Measurements from ENCODE around the gene TMEM202.

The TMEM202 gene

GRCh38 chr15:72406936-72407335, 8.8 kb downstream of the TMEM202 start:
- ATAC-seq, result no peak
- TF ChIP-seq ZNF70 (CRISPR knock-in tag; IDR thresholded peaks at IDR 0.05), result no peak
- no peak for TF ChIP-seq GLIS3 (CRISPR knock-in tag; IDR thresholded peaks at IDR 0.05)
- TF ChIP-seq, protein P1, sequence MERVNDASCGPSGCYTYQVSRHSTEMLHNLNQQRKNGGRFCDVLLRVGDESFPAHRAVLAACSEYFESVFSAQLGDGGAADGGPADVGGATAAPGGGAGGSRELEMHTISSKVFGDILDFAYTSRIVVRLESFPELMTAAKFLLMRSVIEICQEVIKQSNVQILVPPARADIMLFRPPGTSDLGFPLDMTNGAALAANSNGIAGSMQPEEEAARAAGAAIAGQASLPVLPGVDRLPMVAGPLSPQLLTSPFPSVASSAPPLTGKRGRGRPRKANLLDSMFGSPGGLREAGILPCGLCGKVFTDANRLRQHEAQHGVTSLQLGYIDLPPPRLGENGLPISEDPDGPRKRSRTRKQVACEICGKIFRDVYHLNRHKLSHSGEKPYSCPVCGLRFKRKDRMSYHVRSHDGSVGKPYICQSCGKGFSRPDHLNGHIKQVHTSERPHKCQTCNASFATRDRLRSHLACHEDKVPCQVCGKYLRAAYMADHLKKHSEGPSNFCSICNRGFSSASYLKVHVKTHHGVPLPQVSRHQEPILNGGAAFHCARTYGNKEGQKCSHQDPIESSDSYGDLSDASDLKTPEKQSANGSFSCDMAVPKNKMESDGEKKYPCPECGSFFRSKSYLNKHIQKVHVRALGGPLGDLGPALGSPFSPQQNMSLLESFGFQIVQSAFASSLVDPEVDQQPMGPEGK (CRISPR knock-in tag; IDR thresholded peaks at IDR 0.05; ENCODE audit: borderline replicate concordance), result no peak
- no peak for TF ChIP-seq OSR1 (CRISPR knock-in tag; IDR thresholded peaks at IDR 0.05)
- no peak for TF ChIP-seq TCF4 (CRISPR knock-in tag; IDR thresholded peaks at IDR 0.05; ENCODE audit: borderline replicate concordance)
- no peak for TF ChIP-seq CSDC2 (CRISPR knock-in tag; IDR thresholded peaks at IDR 0.05)
- TF ChIP-seq ISL1 (CRISPR knock-in tag; IDR thresholded peaks at IDR 0.05), result no peak
- TF ChIP-seq ZNF8 (CRISPR knock-in tag; IDR thresholded peaks at IDR 0.05), result no peak
- TF ChIP-seq, protein P2, sequence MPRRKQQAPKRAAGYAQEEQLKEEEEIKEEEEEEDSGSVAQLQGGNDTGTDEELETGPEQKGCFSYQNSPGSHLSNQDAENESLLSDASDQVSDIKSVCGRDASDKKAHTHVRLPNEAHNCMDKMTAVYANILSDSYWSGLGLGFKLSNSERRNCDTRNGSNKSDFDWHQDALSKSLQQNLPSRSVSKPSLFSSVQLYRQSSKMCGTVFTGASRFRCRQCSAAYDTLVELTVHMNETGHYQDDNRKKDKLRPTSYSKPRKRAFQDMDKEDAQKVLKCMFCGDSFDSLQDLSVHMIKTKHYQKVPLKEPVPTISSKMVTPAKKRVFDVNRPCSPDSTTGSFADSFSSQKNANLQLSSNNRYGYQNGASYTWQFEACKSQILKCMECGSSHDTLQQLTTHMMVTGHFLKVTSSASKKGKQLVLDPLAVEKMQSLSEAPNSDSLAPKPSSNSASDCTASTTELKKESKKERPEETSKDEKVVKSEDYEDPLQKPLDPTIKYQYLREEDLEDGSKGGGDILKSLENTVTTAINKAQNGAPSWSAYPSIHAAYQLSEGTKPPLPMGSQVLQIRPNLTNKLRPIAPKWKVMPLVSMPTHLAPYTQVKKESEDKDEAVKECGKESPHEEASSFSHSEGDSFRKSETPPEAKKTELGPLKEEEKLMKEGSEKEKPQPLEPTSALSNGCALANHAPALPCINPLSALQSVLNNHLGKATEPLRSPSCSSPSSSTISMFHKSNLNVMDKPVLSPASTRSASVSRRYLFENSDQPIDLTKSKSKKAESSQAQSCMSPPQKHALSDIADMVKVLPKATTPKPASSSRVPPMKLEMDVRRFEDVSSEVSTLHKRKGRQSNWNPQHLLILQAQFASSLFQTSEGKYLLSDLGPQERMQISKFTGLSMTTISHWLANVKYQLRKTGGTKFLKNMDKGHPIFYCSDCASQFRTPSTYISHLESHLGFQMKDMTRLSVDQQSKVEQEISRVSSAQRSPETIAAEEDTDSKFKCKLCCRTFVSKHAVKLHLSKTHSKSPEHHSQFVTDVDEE (CRISPR knock-in tag; IDR thresholded peaks at IDR 0.05), result no peak
- TF ChIP-seq ZFP3 (CRISPR knock-in tag; IDR thresholded peaks at IDR 0.05), result no peak
- TF ChIP-seq RARB (CRISPR knock-in tag; IDR thresholded peaks at IDR 0.05), result no peak
- no peak for TF ChIP-seq ESRRG (CRISPR knock-in tag; IDR thresholded peaks at IDR 0.05)
- TF ChIP-seq ZC3H10 (CRISPR knock-in tag; IDR thresholded peaks at IDR 0.05), result no peak
- TF ChIP-seq ARNTL (CRISPR knock-in tag; IDR thresholded peaks at IDR 0.05; ENCODE audit: borderline replicate concordance, low read depth), result no peak

GRCh38 chr15:72411111-72411510, 13.0 kb downstream of the TMEM202 start:
- TF ChIP-seq, protein P3, sequence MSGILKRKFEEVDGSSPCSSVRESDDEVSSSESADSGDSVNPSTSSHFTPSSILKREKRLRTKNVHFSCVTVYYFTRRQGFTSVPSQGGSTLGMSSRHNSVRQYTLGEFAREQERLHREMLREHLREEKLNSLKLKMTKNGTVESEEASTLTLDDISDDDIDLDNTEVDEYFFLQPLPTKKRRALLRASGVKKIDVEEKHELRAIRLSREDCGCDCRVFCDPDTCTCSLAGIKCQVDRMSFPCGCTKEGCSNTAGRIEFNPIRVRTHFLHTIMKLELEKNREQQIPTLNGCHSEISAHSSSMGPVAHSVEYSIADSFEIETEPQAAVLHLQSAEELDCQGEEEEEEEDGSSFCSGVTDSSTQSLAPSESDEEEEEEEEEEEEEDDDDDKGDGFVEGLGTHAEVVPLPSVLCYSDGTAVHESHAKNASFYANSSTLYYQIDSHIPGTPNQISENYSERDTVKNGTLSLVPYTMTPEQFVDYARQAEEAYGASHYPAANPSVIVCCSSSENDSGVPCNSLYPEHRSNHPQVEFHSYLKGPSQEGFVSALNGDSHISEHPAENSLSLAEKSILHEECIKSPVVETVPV (CRISPR knock-in tag; IDR thresholded peaks at IDR 0.05), result no peak
- TF ChIP-seq ZC3H10 (CRISPR knock-in tag; IDR thresholded peaks at IDR 0.05), result no peak
- no peak for TF ChIP-seq ESRRG (CRISPR knock-in tag; IDR thresholded peaks at IDR 0.05)
- TF ChIP-seq, protein P2 (CRISPR knock-in tag; IDR thresholded peaks at IDR 0.05), result no peak
- TF ChIP-seq ZNF8 (CRISPR knock-in tag; IDR thresholded peaks at IDR 0.05), result no peak
- no peak for TF ChIP-seq POU6F1 (CRISPR knock-in tag; IDR thresholded peaks at IDR 0.05; ENCODE audit: borderline replicate concordance, low read depth)
- no peak for TF ChIP-seq ARNTL (CRISPR knock-in tag; IDR thresholded peaks at IDR 0.05; ENCODE audit: borderline replicate concordance, low read depth)
- no peak for TF ChIP-seq ZFP3 (CRISPR knock-in tag; IDR thresholded peaks at IDR 0.05)
- TF ChIP-seq ISL1 (CRISPR knock-in tag; IDR thresholded peaks at IDR 0.05), result no peak
- no peak for TF ChIP-seq GLIS3 (CRISPR knock-in tag; IDR thresholded peaks at IDR 0.05)
- no peak for TF ChIP-seq ZNF565 (CRISPR knock-in tag; conservative IDR thresholded peaks at IDR 0.05; ENCODE audit: low read depth)
- TF ChIP-seq, protein P1 (CRISPR knock-in tag; IDR thresholded peaks at IDR 0.05; ENCODE audit: borderline replicate concordance), result no peak
- TF ChIP-seq CREB5 (CRISPR knock-in tag; IDR thresholded peaks at IDR 0.05; ENCODE audit: low read depth), result no peak
- TF ChIP-seq TOX (CRISPR knock-in tag; IDR thresholded peaks at IDR 0.05; ENCODE audit: borderline replicate concordance), result no peak
- no peak for ATAC-seq

All from SK-N-SH treated with all-trans-retinoic acid at 6 μM for 48 hours (cell line).